PC-3 (cell line): ENCODE measurements around the gene ZNF561. TPM values are rescaled to one million over a fixed set of nuclear protein-coding genes. Genes with fewer than 3 reads are reported as not detected.
"Not testable (repeated sequence)": the region's sequence is repeated elsewhere in the genome, so short reads cannot be mapped to it uniquely, and the experiment has no call there.

ENCODE experiments used
- ATAC-seq: fragments of 200-7000 bp; cut with Tn5 transposase; 2 replicates; pipeline ENCODE4 v1.9.1; 2020; ENCODE audit warnings: mild to moderate bottlenecking, moderate library complexity
- BruUV-seq: library from RNA; stranded (reverse); fragments of 400-500 nt; replicated peaks from 2 replicates; lab custom pipeline; 2021; lab: Mats Ljungman, UMichigan
- CTCF ChIA-PET: fragments of 300-600 bp; sonication (Branson Sonifier 250); formaldehyde crosslinking; loops from one replicate; lab custom pipeline; 2022; ENCODE audit warnings: antibody characterized with exemption; lab: Charles Lee
- POLR2A ChIA-PET: fragments of 300-600 bp; sonication (Branson Sonifier 250); formaldehyde crosslinking; loops from one replicate; lab custom pipeline; 2022; ENCODE audit warnings: antibody characterized with exemption; ENCODE audit not compliant: unreplicated experiment; lab: Charles Lee
- DNase-seq: peaks from one replicate; pipeline ENCODE4 v3.0.0-alpha.2; 2015
- H2AFZ ChIP-seq: fragments of 300-600 bp; sonication (generic); 2 replicates; pipeline ENCODE4 v1.6.0; 2016; ENCODE audit warnings: antibody characterized with exemption, low read length
- H3F3A ChIP-seq: fragments of 300-600 bp; sonication (generic); one replicate; pipeline ENCODE4 v1.6.0; 2017; ENCODE audit warnings: antibody characterized with exemption, low read length, control low read depth, mild to moderate bottlenecking; ENCODE audit not compliant: unreplicated experiment
- H3K27ac ChIP-seq: fragments of 300-600 bp; sonication (generic); 2 replicates; pipeline ENCODE4 v1.5.1; 2016; ENCODE audit warnings: mild to moderate bottlenecking, low read length
- H3K27me3 ChIP-seq: fragments of 300-600 bp; sonication (generic); 2 replicates; pipeline ENCODE4 v1.6.1; 2016; ENCODE audit warnings: low read length, mixed read lengths
- H3K36me3 ChIP-seq: fragments of 300-600 bp; sonication (generic); 2 replicates; pipeline ENCODE4 v1.6.1; 2016; ENCODE audit warnings: low read depth, mixed run types, low read length, mixed read lengths
- H3K4me1 ChIP-seq: fragments of 300-600 bp; sonication (generic); 2 replicates; pipeline ENCODE4 v1.5.1; 2016; ENCODE audit warnings: low read length; ENCODE audit not compliant: insufficient read depth
- H3K4me2 ChIP-seq: fragments of 300-600 bp; sonication (generic); 2 replicates; pipeline ENCODE4 v1.6.0; 2016; ENCODE audit warnings: low read length
- H3K4me3 ChIP-seq: fragments of 300-600 bp; sonication (generic); 2 replicates; pipeline ENCODE4 v1.5.1; 2016; ENCODE audit warnings: mild to moderate bottlenecking, low read length, mixed read lengths
- H3K79me2 ChIP-seq: fragments of 300-600 bp; sonication (generic); 2 replicates; pipeline ENCODE4 v1.6.1; 2017; ENCODE audit warnings: low read length, mixed read lengths
- H3K9ac ChIP-seq: fragments of 300-600 bp; sonication (generic); 2 replicates; pipeline ENCODE4 v1.6.0; 2016; ENCODE audit warnings: mild to moderate bottlenecking, low read length
- H3K9me2 ChIP-seq: fragments of 300-600 bp; sonication (generic); replicated peaks from 2 replicates; pipeline ENCODE4 v1.6.1; 2016; ENCODE audit warnings: mixed run types, low read length, mixed read lengths
- H3K9me3 ChIP-seq: fragments of 300-600 bp; sonication (generic); 2 replicates; pipeline ENCODE4 v1.6.1; 2016; ENCODE audit warnings: low read length, mixed read lengths
- H4K20me1 ChIP-seq: fragments of 300-600 bp; sonication (generic); 2 replicates; pipeline ENCODE4 v1.6.1; 2016; ENCODE audit warnings: low read length, mixed read lengths
- EZH2 ChIP-seq: fragments of 300-600 bp; sonication (generic); IDR thresholded peaks from one replicate; pipeline ENCODE4 v1.6.1; 2017; ENCODE audit warnings: antibody characterized with exemption, mild to moderate bottlenecking, low read length; ENCODE audit not compliant: unreplicated experiment
- EZH2phosphoT487 ChIP-seq: fragments of 300-600 bp; sonication (generic); IDR thresholded peaks from 2 replicates; pipeline ENCODE4 v1.6.1; 2018; ENCODE audit warnings: mild to moderate bottlenecking, antibody characterized with exemption, low read length, borderline replicate concordance
- intact Hi-C: fragments of 100-400 bp; cut with micrococcal nuclease; formaldehyde crosslinking; loops from 2 replicates; pipeline ENCODE4 v1.9.0; 2023
- total RNA-seq: library from RNA; depleted of rRNA; stranded (reverse); fragments of >200 nt; gene quantifications from 2 replicates; pipeline ENCODE4 v1.2.3, GENCODE V29; 2014
- TF ChIP-seq, protein P1 (sequence below): fragments of 300-600 bp; sonication (generic); conservative IDR thresholded peaks from 2 replicates; pipeline ENCODE4 v1.5.1; 2017; ENCODE audit warnings: antibody characterized with exemption, low read depth, mild to moderate bottlenecking, low read length

Gene ZNF561
- total RNA-seq, 1 experiment from 2014 or later, result 20.1 TPM

DNA sequence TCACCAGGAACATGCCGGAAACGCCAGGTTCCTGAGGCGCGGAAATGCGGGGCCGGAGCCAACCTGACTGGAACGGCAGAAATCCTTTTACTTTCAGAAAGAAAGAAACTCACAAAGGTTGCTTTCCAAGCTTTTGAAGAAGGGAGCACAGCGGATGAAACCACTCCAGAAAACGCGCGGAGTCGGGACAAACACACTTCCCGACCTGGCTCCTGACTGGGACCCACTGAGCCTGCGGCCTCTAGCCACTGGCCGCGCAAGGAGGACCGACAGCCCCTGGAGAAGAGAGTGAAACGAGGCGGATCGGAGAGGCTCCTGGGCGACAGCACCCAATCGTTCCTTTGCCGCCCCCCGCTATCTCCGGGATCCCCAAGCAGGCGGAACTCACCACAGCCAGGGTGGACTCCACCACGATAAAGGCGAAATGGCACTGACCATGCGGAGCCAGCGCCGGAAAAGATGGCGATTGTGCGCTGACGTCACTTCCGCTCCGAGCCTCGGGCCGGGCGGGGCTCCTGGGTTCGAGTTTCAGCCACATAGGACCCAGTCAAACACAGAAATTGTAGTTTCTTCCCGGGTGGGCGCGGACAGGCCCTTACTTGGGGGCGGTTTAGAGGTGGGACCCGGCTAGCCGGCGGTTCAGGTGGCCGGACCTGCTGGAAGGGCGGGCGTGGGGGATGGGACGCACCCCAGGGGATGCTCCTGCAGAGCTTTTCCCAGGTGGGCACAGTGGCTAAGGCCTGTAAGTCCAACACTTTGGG is 36.8 kb downstream of the ZNF561 start, which contains the start of gene ZNF121:
ZNF121 (minus strand) TSS at position 432 of the 761 bp plus-strand sequence. CDS start 16,407 bp downstream, outside the sequence.
- H3K9ac ChIP-seq, result peak within 1 kb of the TSS; percentile 97
- TSS peak; percentile 86 for BruUV-seq
- H4K20me1 ChIP-seq, result 0 out of 2 replicates have a peak, but pooled peaks cover 4% of the 10 kb centered on the region
- peak within 1 kb of the TSS; percentile 79 for H3K27ac ChIP-seq
- H3K4me1 ChIP-seq, result no peaks in the 10 kb centered on the region
- CTCF ChIA-PET, result no interaction called here
- H3K4me3 ChIP-seq, result peak within 1 kb of the TSS; percentile 88
- H3K36me3 ChIP-seq, result peaks cover 40% of the 10 kb centered on the region
- H3F3A ChIP-seq, result no peaks in the 10 kb centered on the region
- peaks cover 54% of the 10 kb centered on the region for H3K79me2 ChIP-seq
- peaks cover 24% of the 10 kb centered on the region for H3K9me3 ChIP-seq
- TF ChIP-seq, protein P1, sequence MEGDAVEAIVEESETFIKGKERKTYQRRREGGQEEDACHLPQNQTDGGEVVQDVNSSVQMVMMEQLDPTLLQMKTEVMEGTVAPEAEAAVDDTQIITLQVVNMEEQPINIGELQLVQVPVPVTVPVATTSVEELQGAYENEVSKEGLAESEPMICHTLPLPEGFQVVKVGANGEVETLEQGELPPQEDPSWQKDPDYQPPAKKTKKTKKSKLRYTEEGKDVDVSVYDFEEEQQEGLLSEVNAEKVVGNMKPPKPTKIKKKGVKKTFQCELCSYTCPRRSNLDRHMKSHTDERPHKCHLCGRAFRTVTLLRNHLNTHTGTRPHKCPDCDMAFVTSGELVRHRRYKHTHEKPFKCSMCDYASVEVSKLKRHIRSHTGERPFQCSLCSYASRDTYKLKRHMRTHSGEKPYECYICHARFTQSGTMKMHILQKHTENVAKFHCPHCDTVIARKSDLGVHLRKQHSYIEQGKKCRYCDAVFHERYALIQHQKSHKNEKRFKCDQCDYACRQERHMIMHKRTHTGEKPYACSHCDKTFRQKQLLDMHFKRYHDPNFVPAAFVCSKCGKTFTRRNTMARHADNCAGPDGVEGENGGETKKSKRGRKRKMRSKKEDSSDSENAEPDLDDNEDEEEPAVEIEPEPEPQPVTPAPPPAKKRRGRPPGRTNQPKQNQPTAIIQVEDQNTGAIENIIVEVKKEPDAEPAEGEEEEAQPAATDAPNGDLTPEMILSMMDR, result no peak
- H3K27me3 ChIP-seq, result no peaks in the 10 kb centered on the region
- ATAC-seq (peak; percentile 85), DNase-seq (peak; percentile 90)
- H3K4me2 ChIP-seq, result peak within 1 kb of the TSS; percentile 83
- peak within 1 kb of the TSS; percentile 88 for H2AFZ ChIP-seq
- H3K9me2 ChIP-seq, result no peaks in the 10 kb centered on the region
- POLR2A ChIA-PET, result no interaction called here
- intact Hi-C loops, result loop anchor here (5.0 kb wide), 2 partner anchors 147 to 752 kb away; partner anchors contain the start of genes MBD3L1, ZNF266 and ZNF558

DNA sequence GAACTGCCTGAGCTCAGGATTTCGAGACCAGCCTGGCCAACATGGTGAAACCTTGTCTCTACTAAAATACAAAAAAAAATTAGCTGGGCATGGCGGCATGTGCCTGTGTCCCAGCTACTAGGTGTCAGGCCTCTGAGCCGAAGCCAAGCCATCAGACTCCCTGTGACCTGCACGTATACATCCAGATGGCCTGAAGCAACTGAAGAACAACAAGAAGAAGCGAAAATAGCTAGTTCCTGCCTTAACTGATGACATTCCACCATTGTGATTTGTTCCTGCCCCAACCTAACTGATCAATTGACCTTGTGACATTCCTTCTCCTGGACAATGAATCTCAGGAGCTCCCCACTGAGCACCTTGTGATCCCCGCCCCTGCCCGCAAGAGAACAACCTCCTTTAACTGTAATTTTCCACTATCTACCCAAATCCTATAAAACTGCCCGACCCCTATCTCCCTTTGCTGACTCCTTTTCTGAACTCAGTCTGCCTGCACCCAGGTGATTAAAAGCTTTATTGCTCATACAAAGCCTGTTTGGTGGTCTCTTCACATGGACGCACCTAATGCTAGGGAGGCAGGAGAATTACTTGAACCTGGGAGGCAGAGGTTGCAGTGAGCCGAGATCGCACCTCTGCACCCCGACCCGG is 38.8 kb downstream of the ZNF561 start:
- H3K4me2 ChIP-seq, H3K27me3 ChIP-seq, H3K9me2 ChIP-seq, H2AFZ ChIP-seq, H3K4me1 ChIP-seq, POLR2A ChIA-PET, H3K27ac ChIP-seq, H3F3A ChIP-seq, H3K9ac ChIP-seq, H4K20me1 ChIP-seq, DNase-seq, ATAC-seq, CTCF ChIA-PET: not testable (repeated sequence)
- Histone ChIP-seq H3K79me2 (peaks cover 75% of the 10 kb centered on the region), H3K36me3 (peaks cover 61% of the 10 kb centered on the region), H3K9me3 (peaks cover 37% of the 10 kb centered on the region), H3K4me3 (peak overlapping the region; percentile 88)
- BruUV-seq, result TSS peak; percentile 3
- intact Hi-C loops, result loop anchor here (5.0 kb wide), 2 partner anchors 145 to 750 kb away; partner anchors contain the start of genes MBD3L1, ZNF266 and ZNF558

DNA sequence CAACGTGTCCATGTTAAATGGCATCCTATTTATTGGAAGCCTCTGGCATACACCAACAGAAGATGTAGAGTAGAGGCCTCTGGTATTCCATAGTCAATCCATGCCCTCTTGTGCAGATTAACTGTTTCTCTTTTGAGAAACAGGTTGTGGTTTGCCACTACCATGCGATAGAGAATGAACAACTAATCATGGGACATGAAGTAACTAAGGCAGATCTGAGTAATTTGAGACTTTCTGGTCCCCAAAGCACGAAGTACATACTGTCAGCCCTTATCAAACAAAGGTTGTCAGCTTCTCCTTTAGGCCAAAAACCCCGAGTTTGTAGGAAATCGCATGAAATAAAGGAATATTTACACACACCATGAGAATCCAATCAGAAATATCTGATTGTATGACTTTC is 40.3 kb downstream of the ZNF561 start:
- no peaks in the 10 kb centered on the region for H3K4me1 ChIP-seq
- no peak overlapping the region for H3K27ac ChIP-seq
- no peak overlapping the region for H2AFZ ChIP-seq
- no TSS peak for BruUV-seq
- no peaks in the 10 kb centered on the region for H3K27me3 ChIP-seq
- H4K20me1 ChIP-seq, result 0 out of 2 replicates have a peak, but pooled peaks cover 8% of the 10 kb centered on the region
- H3F3A ChIP-seq, result no peaks in the 10 kb centered on the region
- H3K36me3 ChIP-seq, result peaks cover 76% of the 10 kb centered on the region
- POLR2A ChIA-PET, result no interaction called here
- H3K9me3 ChIP-seq, result peaks cover 52% of the 10 kb centered on the region
- H3K79me2 ChIP-seq, result peaks cover 89% of the 10 kb centered on the region
- H3K9me2 ChIP-seq, result no peaks in the 10 kb centered on the region
- ATAC-seq (no peak), DNase-seq (no peak)
- H3K9ac ChIP-seq, result no peak overlapping the region
- intact Hi-C loops, result loop anchor here (5.0 kb wide), 2 partner anchors 143 to 748 kb away; partner anchors contain the start of genes MBD3L1, ZNF266 and ZNF558
- H3K4me2 ChIP-seq, result no peak overlapping the region
- H3K4me3 ChIP-seq, result no peak overlapping the region; the same call in 1 of the 2 replicates
- TF ChIP-seq EZH2, result no peak
- TF ChIP-seq EZH2phosphoT487, result no peak
- TF ChIP-seq, protein P1, result no peak
- CTCF ChIA-PET, result no interaction called here
